GM21786 (cell line): Measurements from ENCODE around the gene DNASE1.
"Not testable (repeated sequence)": the region's sequence is repeated elsewhere in the genome, so short reads cannot be mapped to it uniquely, and the experiment has no call there.

Experiments
- ATAC-seq: cut with Tn5 transposase; IDR thresholded peaks from one replicate; pipeline ENCODE4 v1.9.1; 2021; ENCODE audit not compliant: unreplicated experiment

Gene DNASE1

DNA sequence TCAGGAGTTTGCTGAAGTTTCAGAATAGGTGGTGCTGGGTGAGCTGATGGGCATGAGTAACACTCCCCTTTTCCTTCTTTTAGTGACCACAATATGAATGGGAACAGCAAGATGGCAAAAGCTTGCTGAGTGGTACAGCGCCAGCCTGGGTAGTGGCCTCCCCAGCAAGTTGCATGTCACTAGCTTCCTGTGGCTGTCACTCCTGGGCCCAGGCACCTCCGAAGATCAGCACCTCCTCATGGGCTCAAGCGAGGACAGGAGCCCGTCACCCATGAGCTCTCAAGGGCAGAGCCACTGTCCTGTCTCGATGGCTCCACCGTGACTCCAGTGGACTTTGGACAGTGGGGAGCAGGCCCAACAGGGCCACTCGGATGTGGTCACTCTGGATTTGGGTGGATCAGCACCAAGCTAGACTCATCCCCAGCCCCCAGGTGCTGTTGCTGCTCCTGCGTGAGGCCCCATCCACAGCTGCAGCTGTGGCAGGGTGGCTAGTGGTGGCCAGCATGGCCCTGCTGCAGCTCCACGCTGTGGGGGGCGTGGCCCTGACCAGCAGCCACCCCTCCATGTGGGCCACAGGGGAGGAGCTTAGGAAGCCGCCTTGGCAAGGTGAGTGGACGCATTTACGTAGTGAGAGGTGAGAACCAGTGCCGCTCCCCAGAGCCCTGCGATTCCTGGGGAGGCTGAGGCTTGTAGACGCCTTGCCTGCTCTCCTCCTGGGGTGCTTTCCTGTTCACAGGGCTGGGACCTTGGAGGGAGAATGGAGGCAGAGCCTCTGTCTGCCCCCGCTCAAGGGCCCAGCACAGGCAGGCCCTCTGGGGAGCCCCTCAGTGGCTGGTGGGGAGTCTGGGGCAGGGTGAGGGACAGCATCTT is 13.6 kb upstream of the DNASE1 start:
- no peak for ATAC-seq

DNA sequence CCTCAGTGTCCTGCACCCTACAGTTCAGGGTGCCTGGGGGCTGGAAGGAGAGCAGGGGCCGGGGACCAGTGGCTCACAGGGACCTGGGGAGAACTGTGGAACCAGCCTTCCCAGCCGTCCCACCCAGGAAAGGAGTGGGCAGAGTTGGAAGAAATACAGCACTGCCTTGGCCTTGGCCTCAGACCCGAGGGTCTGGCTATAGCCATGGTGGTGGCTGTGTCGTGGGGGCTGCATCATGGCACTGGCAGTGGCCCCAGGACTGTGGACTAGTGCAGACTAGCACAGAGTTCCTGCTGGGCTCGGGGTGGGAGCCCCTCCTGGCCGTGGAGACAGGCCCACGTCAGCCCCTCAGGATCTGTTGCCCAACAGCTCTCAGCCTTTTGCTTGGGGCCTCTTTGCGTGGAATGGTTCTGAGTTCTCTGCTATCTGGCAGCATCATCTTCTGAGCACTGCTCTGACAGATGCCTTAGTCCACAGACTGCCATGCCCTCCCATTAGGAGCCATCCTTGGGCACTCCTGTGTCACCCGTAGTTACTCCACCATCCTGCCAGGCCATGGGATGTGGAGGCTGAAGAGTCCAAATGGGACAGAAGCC is 12.6 kb upstream of the DNASE1 start:
- no peak for ATAC-seq

- no peak for ATAC-seq
Observed at GRCh38 chr16:3642397-3643094, 11.9 kb upstream of the DNASE1 start.

- ATAC-seq, result no peak
Observed at GRCh38 chr16:3643095-3643730, 11.3 kb upstream of the DNASE1 start.

DNA sequence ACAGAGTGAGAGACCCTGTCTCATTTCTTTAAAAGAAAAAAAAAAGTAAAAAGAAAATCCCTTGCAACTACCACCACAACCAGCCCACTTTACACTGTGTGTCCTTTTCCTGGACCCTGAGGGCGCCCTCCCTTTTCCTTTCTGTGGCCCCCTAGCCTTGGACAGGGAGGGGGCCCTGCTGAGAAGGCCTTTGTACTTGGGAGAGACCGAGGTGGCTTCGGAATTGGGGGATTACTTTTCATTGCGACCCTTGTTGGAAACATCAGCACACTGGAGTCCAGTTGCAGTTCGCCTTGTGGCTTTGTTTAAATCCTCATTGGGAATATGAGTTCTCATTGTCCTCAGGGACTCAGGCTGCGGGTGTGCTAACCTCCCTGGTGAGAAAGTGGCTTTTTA is 9.4 kb upstream of the DNASE1 start:
- no peak for ATAC-seq

DNA sequence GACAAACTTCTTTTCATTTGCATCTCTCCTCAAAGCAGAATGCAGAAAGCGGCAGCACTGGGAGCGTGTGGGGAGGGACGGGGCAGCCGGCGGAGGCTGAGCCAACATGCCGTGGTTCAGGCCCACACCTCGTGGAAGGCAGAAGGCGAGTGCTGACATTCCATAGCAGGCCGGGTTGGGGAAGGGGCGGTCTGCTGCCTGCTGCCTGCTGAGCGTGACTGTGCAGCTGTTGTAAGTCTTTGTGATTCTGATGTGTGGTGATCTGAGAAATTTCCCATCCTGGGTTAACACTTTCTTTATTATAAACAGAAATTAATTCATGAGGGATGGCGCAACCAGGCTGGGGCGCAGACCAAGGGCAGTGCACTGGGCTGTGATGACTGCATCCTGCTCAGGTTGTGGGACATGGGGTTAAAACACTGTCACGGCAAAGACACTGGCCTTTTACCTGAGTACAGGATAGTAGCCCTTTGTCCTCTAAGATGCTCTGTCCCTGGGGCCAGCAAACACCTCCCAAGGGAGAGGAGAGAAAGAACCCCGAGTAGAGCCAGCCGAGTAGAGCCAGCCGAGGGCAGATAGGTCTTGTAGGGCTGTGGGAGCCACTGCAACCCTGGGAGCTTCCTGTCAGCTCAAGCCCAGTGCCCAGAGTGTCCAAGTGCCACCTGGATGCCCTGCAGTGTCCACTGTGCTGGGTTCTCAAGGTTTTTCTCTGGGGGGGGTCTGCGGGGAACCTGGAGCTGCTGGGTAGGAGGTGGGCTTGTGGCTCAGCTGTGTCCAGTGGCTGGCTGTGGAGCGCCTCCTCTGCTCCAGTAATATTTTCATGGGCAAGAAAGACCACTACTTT is 8.8 kb upstream of the DNASE1 start:
- ATAC-seq, result no peak

DNA sequence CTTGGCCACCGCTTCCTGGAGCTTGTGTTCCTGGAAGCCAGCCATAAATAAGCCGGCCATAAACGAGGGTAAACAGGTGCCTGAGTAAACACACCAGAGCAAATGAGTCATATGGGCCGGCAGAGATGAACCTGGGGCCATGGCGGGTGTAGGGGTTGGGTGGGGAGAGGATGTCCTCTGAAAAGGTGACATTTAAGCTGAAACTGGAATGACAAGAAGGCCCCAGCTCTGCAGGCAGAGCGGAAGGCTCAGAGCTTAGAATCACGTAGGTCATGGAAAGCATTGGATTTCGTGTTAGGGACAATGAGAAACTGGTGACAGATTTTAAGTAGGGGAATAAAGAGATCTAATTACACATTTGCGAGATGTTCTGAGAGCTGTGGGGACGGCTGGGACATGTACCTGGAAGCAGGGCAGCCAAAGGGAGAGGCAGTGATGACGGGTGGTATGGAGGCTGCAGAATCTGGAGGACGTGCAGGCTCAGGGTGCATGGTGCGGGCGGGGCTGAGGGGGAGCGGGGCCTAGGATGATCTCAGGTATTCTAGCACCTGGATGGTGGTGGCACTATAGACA is 8.1 kb upstream of the DNASE1 start:
- ATAC-seq, result no peak

- ATAC-seq, result no peak
Observed at GRCh38 chr16:3650631-3651265, 3.7 kb upstream of the DNASE1 start.

DNA sequence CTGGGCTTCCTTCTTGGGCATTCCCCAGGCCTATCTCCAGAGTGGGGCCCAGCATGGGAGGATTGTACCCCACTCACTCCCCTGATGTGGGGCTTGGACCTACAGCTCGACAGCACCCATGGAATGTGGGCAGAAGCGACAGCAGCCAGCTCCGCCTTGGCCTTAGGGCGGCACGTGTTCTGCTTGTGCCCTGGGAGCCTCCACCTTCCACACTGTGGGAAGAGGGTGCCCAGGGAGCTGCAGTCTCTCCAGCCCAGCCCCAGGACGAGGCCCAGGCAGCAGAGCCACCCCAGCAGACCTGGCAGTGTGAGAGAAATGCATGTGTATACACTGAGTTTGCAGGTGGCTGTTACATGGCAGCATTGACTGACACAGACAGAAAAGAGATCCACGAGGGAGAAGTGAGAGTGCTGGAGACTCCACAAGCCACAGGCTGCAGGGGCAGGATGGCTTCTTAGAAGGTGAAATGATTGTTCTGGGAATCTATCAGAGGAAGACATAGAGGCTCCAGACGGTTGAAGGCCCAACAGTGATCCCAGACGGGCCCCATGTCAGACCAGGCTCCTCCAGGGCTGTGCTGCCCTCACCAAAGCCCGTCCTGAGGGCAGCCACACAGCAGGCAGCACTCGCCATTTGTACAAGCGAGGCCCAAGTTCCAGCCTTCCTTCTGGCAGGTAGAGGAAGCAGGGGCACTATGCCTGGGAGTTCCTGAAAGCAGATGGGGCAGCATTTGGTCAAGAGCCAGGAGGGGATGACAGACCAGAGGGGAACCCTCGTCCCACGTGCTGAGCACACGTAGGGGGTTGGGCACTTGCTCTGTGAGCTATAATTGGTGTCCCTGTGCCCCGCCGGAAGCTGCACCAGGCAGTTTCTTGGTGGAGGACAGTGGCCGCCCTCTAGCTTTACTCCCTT is 2.8 kb upstream of the DNASE1 start:
- no peak for ATAC-seq

DNA sequence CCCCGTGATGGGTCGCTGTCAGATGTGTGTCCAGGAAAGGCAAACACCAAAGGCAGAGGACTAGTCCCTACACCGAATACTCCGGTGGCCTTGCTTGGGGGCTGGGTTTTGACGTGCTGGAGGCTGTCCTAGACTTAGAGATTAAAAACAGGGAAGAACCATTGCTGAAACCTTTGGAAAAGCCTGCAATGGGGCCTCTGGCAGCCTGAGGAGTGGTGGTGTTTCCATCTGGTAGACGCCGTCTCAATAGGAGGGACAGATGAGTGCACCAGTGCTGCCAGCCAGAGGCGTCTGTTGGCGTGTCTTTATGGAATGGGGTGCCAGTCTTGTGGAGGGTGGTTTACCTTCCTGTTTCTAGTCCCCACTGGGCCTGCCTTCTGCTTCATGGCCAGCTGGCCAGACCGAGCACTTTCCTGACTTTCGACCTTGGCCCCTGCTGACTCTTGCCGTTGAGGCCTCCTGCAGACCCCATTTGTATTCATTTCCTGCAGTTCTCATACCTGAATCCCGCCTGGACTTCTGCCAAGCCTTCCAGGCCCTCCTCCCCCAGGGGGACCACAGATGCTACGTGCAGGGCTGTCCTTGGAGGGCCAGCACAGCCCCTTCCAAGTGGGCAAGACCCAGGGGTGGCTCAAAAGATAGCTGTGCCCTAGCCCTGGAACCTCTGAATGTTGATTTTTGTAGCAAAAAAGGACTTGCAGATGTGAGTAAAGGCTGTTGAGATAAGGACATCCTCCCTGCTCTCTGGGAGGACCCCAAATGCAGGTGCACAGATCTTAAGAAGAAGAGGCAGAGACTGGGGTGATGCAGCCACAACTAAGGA is 1.9 kb upstream of the DNASE1 start:
- no peak for ATAC-seq

- ATAC-seq, result no peak
Observed at GRCh38 chr16:3655030-3655395, 522 bp downstream of the DNASE1 start.

- no peak for ATAC-seq
Observed at GRCh38 chr16:3655396-3656159, 1.1 kb downstream of the DNASE1 start.

DNA sequence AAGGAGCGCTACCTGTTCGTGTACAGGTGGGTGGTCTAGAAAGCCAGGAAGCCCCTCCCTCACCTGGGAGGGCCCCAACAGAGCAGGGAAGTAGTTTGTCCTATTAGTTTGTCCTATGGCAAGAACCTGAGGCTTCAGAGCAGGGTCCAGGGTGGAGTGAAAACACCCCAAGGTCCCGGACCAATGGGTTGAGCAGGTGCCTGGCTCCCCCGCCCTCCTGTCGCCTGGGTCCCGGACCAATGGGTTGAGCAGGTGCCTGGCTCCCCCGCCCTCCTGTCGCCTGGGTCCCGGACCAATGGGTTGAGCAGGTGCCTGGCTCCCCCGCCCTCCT is 1.6 kb downstream of the DNASE1 start:
- ATAC-seq, result not testable (repeated sequence)

GRCh38 chr16:3656491-3657468 is 2.3 kb downstream of the DNASE1 start:
- ATAC-seq, result no peak

DNA sequence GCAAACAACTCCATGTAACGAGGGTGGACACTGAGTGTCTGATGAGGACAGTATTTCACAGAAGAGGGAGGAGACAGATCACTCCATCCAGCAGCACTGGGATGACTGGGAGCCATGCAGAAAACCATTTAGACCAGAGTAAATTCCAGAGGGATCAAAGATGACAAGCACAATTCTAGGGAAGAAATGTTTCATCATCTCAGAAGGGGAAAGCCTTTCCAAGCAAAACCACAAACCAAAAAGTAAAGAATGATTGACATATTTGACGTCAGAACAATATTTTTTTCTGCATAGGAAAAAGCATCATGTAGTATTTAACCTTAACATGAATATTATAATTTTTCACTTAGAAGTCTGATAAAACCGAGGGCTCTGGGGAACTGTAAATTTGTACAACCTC is 4.8 kb downstream of the DNASE1 start:
- no peak for ATAC-seq

GRCh38 chr16:3661311-3661710 is 6.8 kb downstream of the DNASE1 start:
- ATAC-seq, result no peak
